Activated CD4-positive, alpha-beta memory T cell treated with anti-CD3 and anti-CD28 coated beads, Interleukin-2, amount 10 ng/mL, durations not matched to agents 7 days and 5 days (primary cell): ENCODE measurements around the gene CAMTA1. TPM values are rescaled to one million over a fixed set of nuclear protein-coding genes. Genes with fewer than 3 reads are reported as not detected.

Experiments used
- CTCF ChIA-PET: fragments of 350-600 bp; sonication (Branson Sonifier 250); formaldehyde crosslinking; loops from one replicate; lab custom pipeline; 2021; ENCODE audit warnings: antibody characterized with exemption, inconsistent platforms; lab: Charles Lee
- POLR2A ChIA-PET: fragments of 350-600 bp; sonication (Branson Sonifier 250); formaldehyde crosslinking; loops from one replicate; lab custom pipeline; 2021; ENCODE audit warnings: antibody characterized with exemption; lab: Charles Lee
- DNase-seq: peaks from one replicate; pipeline ENCODE4 v3.0.0-alpha.2; 2020
- H3K27ac Mint-ChIP-seq: one replicate; pipeline ENCODE4 v1.8.0; 2021; ENCODE audit warnings: mild to moderate bottlenecking, mixed read lengths
- H3K27me3 Mint-ChIP-seq: one replicate; pipeline ENCODE4 v1.8.0; 2021; ENCODE audit warnings: mixed read lengths
- H3K36me3 Mint-ChIP-seq: one replicate; pipeline ENCODE4 v1.8.0; 2021; ENCODE audit warnings: low read depth, mixed read lengths
- H3K4me1 Mint-ChIP-seq: one replicate; pipeline ENCODE4 v1.8.0; 2021; ENCODE audit warnings: mixed read lengths
- H3K4me3 Mint-ChIP-seq: one replicate; pipeline ENCODE4 v1.8.0; 2021; ENCODE audit warnings: mild to moderate bottlenecking, mixed read lengths
- H3K9me3 Mint-ChIP-seq: one replicate; pipeline ENCODE4 v1.8.0; 2021; ENCODE audit warnings: mixed read lengths
- total RNA-seq, 2 experiments: library from RNA; stranded (reverse); gene quantifications; one replicate each; pipeline ENCODE4 v1.2.3, GENCODE V29; 2021

CAMTA1 gene
- total RNA-seq, 2 experiments from 2014 or later: 43.0 to 47.3 TPM

GRCh38 chr1:7089497-7089896 lies 304.2 kb downstream of the CAMTA1 start:
- ChIA-PET CTCF (no interaction called here), POLR2A (no interaction called here)
- Mint-ChIP-seq H3K9me3 (no peaks in the 10 kb centered on the region), H3K27ac (no peak overlapping the region), H3K4me1 (no peaks in the 10 kb centered on the region), H3K36me3 (no peaks in the 10 kb centered on the region), H3K27me3 (no peaks in the 10 kb centered on the region), H3K4me3 (no peak overlapping the region)
- no peak for DNase-seq

- ChIA-PET CTCF (no interaction called here), POLR2A (no interaction called here)
- DNase-seq: no peak
- no peak overlapping the region for H3K27ac Mint-ChIP-seq
- H3K36me3 Mint-ChIP-seq: no peaks in the 10 kb centered on the region
- no peaks in the 10 kb centered on the region for H3K4me1 Mint-ChIP-seq
- H3K4me3 Mint-ChIP-seq: no peak overlapping the region
- no peaks in the 10 kb centered on the region for H3K27me3 Mint-ChIP-seq
- no peaks in the 10 kb centered on the region for H3K9me3 Mint-ChIP-seq
These were observed 308.0 kb downstream of the CAMTA1 start for GRCh38 chr1:7093297-7093696.

- ChIA-PET CTCF (no interaction called here), POLR2A (no interaction called here)
- H3K36me3 Mint-ChIP-seq: no peaks in the 10 kb centered on the region
- H3K27ac Mint-ChIP-seq: no peak overlapping the region
- no peak for DNase-seq
- no peaks in the 10 kb centered on the region for H3K27me3 Mint-ChIP-seq
- no peaks in the 10 kb centered on the region for H3K4me1 Mint-ChIP-seq
- H3K4me3 Mint-ChIP-seq: no peak overlapping the region
- H3K9me3 Mint-ChIP-seq: no peaks in the 10 kb centered on the region
These were observed 308.8 kb downstream of the CAMTA1 start for GRCh38 chr1:7094086-7094485.

DNA sequence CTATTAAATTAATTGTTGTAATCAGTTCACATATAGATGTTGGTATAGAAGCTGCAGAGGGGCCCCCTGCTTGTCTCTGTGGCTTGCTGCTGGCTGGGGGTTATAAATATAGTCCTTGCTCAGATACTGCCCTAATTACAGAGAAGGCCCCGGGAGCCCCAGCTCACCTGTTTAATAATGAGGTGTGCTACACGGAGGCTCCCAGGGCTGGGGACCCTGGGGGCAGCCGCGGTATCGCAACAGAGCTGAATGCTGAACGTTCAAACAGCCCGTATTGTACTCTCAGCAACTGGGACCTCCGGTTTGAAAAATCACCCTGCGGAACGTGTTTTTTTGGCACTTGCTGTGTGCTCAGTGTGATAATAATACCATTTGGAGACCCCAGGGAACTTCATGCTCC lies 309.3 kb downstream of the CAMTA1 start:
- POLR2A ChIA-PET: no interaction called here

DNA sequence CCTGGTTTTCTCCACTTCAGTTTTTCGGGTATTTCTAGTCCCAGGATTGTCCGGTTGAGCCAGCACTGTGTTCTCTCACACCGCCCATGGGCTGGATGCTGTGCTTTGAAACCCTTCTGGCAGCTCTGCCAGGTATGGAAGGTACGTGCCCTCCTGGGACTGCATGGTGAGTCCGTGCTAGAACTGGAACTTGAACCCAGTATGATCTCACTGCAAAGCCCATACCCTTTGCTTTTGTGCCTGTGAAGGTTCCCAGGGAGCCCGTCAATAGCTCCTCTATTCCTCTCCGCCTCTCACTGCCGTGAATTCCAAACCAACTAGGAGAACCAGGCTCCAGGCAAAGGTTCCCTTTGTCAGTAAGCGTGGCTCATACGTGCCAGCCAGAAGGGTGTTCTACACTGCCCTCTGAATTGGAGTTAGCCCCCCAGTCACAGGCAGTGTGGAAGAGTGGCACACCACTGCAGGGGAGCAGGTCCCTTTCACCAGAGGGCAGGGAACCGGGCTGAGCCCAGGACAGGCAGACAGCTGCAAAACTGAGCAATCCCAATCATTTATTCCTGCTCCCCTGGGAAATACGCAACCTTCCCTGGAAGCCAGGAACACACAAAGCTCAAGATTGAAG lies 310.2 kb downstream of the CAMTA1 start:
- Mint-ChIP-seq H3K4me1 (no peaks in the 10 kb centered on the region), H3K9me3 (no peaks in the 10 kb centered on the region), H3K36me3 (no peaks in the 10 kb centered on the region), H3K27me3 (no peaks in the 10 kb centered on the region), H3K27ac (no peak overlapping the region), H3K4me3 (no peak overlapping the region)
- ChIA-PET CTCF (no interaction called here), POLR2A (no interaction called here)
- no peak for DNase-seq

More for the DNA sequence above, 309.3 kb downstream of the CAMTA1 start:
- no peak for DNase-seq
- H3K27ac Mint-ChIP-seq: no peak overlapping the region
- H3K9me3 Mint-ChIP-seq: no peaks in the 10 kb centered on the region
- H3K36me3 Mint-ChIP-seq: no peaks in the 10 kb centered on the region
- CTCF ChIA-PET: no interaction called here
- H3K27me3 Mint-ChIP-seq: no peaks in the 10 kb centered on the region
- H3K4me3 Mint-ChIP-seq: no peak overlapping the region
- H3K4me1 Mint-ChIP-seq: no peaks in the 10 kb centered on the region

GRCh38 chr1:7097938-7098592 lies 312.8 kb downstream of the CAMTA1 start:
- no peak for DNase-seq
- Mint-ChIP-seq H3K27ac (no peak overlapping the region), H3K9me3 (peaks cover 8% of the 10 kb centered on the region), H3K27me3 (no peaks in the 10 kb centered on the region), H3K36me3 (no peaks in the 10 kb centered on the region), H3K4me1 (no peaks in the 10 kb centered on the region), H3K4me3 (no peak overlapping the region)
- POLR2A ChIA-PET: no interaction called here
- CTCF ChIA-PET: no interaction called here

DNA sequence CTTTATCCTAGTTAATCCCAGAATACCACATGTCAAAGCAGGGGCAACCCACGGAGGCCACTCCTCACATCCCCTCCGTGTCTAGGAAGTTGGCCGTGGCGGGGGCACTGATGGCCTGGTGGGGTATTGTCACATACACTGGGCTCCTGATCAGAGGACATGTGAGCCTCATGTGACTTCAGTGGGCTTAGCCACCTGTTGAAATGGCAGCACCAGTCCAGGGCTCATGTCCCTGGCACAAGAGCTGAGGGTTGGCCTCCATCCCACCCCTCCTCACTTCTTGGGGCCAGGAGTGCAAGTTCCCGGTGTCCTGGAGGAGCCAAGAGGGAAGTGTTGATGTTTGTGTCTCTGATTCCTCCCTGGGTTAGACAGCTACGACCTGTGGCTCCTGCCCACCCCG lies 313.4 kb downstream of the CAMTA1 start:
- Mint-ChIP-seq H3K27me3 (no peaks in the 10 kb centered on the region), H3K9me3 (peaks cover 8% of the 10 kb centered on the region), H3K27ac (no peak overlapping the region), H3K4me1 (no peaks in the 10 kb centered on the region), H3K4me3 (no peak overlapping the region), H3K36me3 (no peaks in the 10 kb centered on the region)
- DNase-seq: no peak
- ChIA-PET POLR2A (no interaction called here), CTCF (no interaction called here)

DNA sequence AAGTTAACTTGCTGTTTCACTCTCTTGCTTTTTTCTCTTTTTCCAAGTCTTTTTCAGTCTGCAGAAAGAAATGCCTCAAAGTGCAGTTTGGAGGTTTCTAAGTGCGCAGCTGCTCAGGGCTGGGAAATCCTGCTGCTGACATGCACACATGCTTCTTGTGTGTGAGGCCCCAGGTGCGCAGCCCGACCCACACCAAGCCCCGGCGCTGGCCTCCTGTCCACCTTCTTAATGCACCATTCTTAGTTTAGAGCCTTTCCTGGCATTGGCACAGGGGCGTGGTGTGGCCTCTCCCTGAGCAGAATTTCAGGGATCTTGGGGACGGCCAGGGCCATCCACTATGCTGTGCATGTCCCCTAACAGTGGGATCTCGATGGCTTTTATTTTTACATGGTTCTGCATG lies 315.2 kb downstream of the CAMTA1 start:
- POLR2A ChIA-PET: no interaction called here
- no peaks in the 10 kb centered on the region for H3K4me1 Mint-ChIP-seq
- H3K9me3 Mint-ChIP-seq: peaks cover 8% of the 10 kb centered on the region
- H3K36me3 Mint-ChIP-seq: no peaks in the 10 kb centered on the region
- CTCF ChIA-PET: no interaction called here
- H3K27me3 Mint-ChIP-seq: no peaks in the 10 kb centered on the region
- no peak overlapping the region for H3K4me3 Mint-ChIP-seq
- no peak for DNase-seq
- H3K27ac Mint-ChIP-seq: no peak overlapping the region

DNA sequence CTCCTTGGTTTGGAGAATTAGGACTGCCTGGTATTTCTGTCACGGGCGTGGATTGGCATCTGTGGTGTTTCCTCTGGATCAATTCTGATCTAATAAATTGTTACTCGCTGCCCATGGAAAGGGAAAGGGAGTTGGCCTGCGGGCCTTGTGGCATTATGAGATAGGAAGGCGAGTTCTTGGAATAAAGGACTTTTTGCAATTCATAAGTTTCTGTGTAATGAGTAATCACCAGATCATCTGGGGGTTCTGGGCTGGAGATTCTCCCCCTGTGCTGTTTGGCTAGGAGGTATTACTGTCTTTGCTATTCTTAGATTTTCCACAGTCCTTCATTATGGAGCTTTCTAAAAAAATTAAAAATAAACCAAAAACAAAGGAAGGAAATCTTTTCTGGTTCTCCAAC lies 315.9 kb downstream of the CAMTA1 start:
- Mint-ChIP-seq H3K4me1 (no peaks in the 10 kb centered on the region), H3K27ac (no peak overlapping the region), H3K27me3 (no peaks in the 10 kb centered on the region), H3K9me3 (peaks cover 8% of the 10 kb centered on the region), H3K36me3 (no peaks in the 10 kb centered on the region), H3K4me3 (no peak overlapping the region)
- CTCF ChIA-PET: no interaction called here
- POLR2A ChIA-PET: no interaction called here
- DNase-seq: no peak

DNA sequence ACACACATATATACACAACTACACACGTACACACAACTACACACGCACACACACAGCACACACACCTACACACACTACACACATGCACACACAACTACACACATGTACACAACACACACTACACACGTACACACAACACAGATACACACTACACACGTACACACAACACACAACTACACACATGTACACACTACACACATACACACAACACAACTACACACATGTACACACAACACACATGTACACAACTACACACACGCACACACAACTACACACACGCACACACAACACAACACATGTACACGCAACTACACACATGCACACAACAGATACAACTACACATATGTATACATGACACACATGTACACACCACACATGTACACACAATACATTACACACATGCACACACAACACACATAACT lies 318.1 kb downstream of the CAMTA1 start:
- POLR2A ChIA-PET: no interaction called here
- Mint-ChIP-seq H3K27me3 (no peaks in the 10 kb centered on the region), H3K9me3 (peaks cover 8% of the 10 kb centered on the region), H3K4me3 (no peak overlapping the region), H3K27ac (no peak overlapping the region), H3K36me3 (no peaks in the 10 kb centered on the region), H3K4me1 (no peaks in the 10 kb centered on the region)
- CTCF ChIA-PET: no interaction called here
- DNase-seq: no peak

DNA sequence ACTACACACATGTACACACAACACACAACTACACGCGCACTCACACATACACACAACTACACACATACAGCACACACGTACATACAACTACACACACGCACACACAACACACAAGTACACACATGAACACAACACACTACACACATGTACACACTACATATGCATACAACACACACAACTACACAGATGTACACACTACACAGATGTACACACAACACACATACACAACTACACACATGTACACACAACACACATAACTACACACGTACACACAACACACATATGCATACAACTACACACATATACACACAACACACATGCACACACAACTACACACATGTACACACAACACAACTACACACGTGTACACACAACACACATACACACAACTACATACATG lies 318.6 kb downstream of the CAMTA1 start:
- H3K36me3 Mint-ChIP-seq: no peaks in the 10 kb centered on the region
- POLR2A ChIA-PET: no interaction called here
- H3K4me1 Mint-ChIP-seq: no peaks in the 10 kb centered on the region
- no peaks in the 10 kb centered on the region for H3K27me3 Mint-ChIP-seq
- no peak overlapping the region for H3K4me3 Mint-ChIP-seq
- peaks cover 8% of the 10 kb centered on the region for H3K9me3 Mint-ChIP-seq
- CTCF ChIA-PET: no interaction called here
- no peak for DNase-seq
- H3K27ac Mint-ChIP-seq: no peak overlapping the region

DNA sequence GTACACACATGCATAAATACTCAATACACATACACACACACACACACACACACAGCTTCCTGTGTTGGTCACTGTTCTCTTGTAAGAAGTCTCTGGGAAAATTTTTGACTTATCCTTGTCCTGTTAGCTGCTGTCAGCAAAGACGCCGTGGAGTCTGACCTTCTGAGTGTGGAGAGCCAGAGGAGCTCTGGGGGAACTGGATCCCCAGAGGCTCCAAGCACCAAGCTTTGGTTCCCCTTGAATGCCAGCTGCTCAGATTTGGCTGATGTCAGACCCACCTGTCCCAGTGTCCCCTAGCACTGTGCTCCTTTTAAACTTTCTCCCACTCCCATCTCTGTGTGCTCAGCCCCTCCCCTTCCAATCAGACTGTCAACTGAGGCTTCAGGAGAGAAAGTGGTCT lies 319.1 kb downstream of the CAMTA1 start:
- Mint-ChIP-seq H3K4me1 (no peaks in the 10 kb centered on the region), H3K9me3 (peaks cover 8% of the 10 kb centered on the region), H3K36me3 (no peaks in the 10 kb centered on the region), H3K4me3 (no peak overlapping the region), H3K27ac (no peak overlapping the region), H3K27me3 (no peaks in the 10 kb centered on the region)
- CTCF ChIA-PET: no interaction called here
- DNase-seq: no peak
- POLR2A ChIA-PET: no interaction called here

- CTCF ChIA-PET: no interaction called here
- Mint-ChIP-seq H3K9me3 (peaks cover 8% of the 10 kb centered on the region), H3K27ac (no peak overlapping the region), H3K36me3 (no peaks in the 10 kb centered on the region), H3K4me1 (no peaks in the 10 kb centered on the region), H3K4me3 (no peak overlapping the region), H3K27me3 (no peaks in the 10 kb centered on the region)
- POLR2A ChIA-PET: no interaction called here
- DNase-seq: no peak
These were observed 320.0 kb downstream of the CAMTA1 start for GRCh38 chr1:7105269-7105668.

DNA sequence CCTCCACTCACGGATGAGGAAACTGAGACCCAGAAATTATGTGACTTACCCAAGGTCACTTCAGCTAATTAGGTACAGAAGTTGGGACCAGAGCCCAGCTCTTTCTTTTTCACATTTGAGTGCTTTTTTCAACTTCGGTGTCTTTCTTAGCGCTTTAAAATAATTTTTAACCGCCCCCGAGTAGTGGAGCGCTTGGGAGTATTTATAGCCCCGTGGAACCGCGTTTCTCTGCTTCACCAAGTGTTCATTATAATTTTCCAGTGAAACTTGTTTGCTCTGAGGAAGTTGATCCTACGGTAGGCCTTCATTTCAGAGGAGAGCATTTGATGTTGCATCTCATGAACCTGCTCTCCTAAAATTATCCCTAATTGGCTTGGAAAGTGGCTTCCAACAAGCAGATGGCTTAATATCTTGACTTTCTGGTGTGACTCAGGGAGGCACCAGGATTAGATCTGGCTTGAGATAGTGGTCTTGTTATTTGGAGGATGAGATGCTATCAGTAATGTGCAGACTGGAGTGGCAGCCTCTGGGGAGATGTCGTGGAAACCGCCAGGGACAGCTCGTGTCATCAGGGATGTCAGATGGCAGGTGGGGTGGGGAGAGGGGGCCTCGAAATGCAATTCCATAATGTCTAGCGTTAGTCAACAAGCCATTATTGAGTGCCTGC lies 321.3 kb downstream of the CAMTA1 start:
- no peak overlapping the region for H3K4me3 Mint-ChIP-seq
- no peaks in the 10 kb centered on the region for H3K27me3 Mint-ChIP-seq
- no peak for DNase-seq
- ChIA-PET POLR2A (no interaction called here), CTCF (no interaction called here)
- H3K36me3 Mint-ChIP-seq: no peaks in the 10 kb centered on the region
- no peak overlapping the region for H3K27ac Mint-ChIP-seq
- H3K9me3 Mint-ChIP-seq: peaks cover 3% of the 10 kb centered on the region
- H3K4me1 Mint-ChIP-seq: no peaks in the 10 kb centered on the region
